Caco-2 (cell line): ENCODE results near the gene ELSPBP1. TPM values are rescaled to one million over a fixed set of nuclear protein-coding genes. Genes with fewer than 3 reads are reported as not detected.

Source experiments
- BruUV-seq: library from RNA; stranded (reverse); fragments of 400-500 nt; replicated peaks from 2 replicates; lab custom pipeline; 2021; lab: Mats Ljungman, UMichigan
- CTCF ChIA-PET: fragments of 300-600 bp; sonication (Branson Sonifier 250); formaldehyde crosslinking; loops from one replicate; lab custom pipeline; 2022; ENCODE audit warnings: antibody characterized with exemption; lab: Charles Lee
- POLR2A ChIA-PET: fragments of 300-600 bp; sonication (Branson Sonifier 250); formaldehyde crosslinking; loops from one replicate; lab custom pipeline; 2022; ENCODE audit warnings: antibody characterized with exemption; lab: Charles Lee
- DNase-seq, 2 experiments: peaks; one replicate each; pipeline versions ENCODE4 v3.0.0 to v3.0.0-alpha.2; 2020 to 2022
- H3K27me3 ChIP-seq: replicated peaks from 2 replicates; pipeline ENCODE4 v1.6.0; 2011; ENCODE audit warnings: low read length; ENCODE audit not compliant: control insufficient read depth, insufficient read depth
- H3K36me3 ChIP-seq: 2 replicates; pipeline ENCODE4 v1.5.1; 2011; ENCODE audit warnings: low read length; ENCODE audit not compliant: control insufficient read depth, insufficient read depth
- H3K4me1 ChIP-seq: fragments of 250-450 bp; sonication (Bioruptor Pico); 2 replicates; pipeline ENCODE4 v1.5.1; 2020; ENCODE audit warnings: mild to moderate bottlenecking
- H3K4me3 ChIP-seq: 2 replicates; pipeline ENCODE4 v1.5.1; 2011; ENCODE audit warnings: low read depth, mild to moderate bottlenecking, control low read depth, low read length
- H3K9me3 ChIP-seq: fragments of 250-450 bp; sonication (Bioruptor Pico); 2 replicates; pipeline ENCODE4 v1.5.1; 2020; ENCODE audit warnings: mild to moderate bottlenecking, moderate library complexity
- H3K27ac Mint-ChIP-seq: one replicate; pipeline ENCODE4 v1.8.0; 2022; ENCODE audit warnings: mixed read lengths; ENCODE audit not compliant: unreplicated experiment
- H3K27me3 Mint-ChIP-seq: one replicate; pipeline ENCODE4 v1.8.0; 2022; ENCODE audit warnings: mixed read lengths; ENCODE audit not compliant: insufficient read depth, unreplicated experiment
- H3K36me3 Mint-ChIP-seq: one replicate; pipeline ENCODE4 v1.8.0; 2022; ENCODE audit warnings: mild to moderate bottlenecking, mixed read lengths; ENCODE audit not compliant: insufficient read depth, unreplicated experiment
- H3K4me1 Mint-ChIP-seq: one replicate; pipeline ENCODE4 v1.8.0; 2022; ENCODE audit warnings: low read depth, mixed read lengths; ENCODE audit not compliant: unreplicated experiment
- H3K4me3 Mint-ChIP-seq: one replicate; pipeline ENCODE4 v1.8.0; 2022; ENCODE audit warnings: mild to moderate bottlenecking, moderate library complexity, mixed read lengths; ENCODE audit not compliant: unreplicated experiment
- H3K9me3 Mint-ChIP-seq: one replicate; pipeline ENCODE4 v1.8.0; 2022; ENCODE audit warnings: mixed read lengths; ENCODE audit not compliant: unreplicated experiment
- CTCF ChIP-seq, 2 experiments: fragments of 200-600 bp in 1 of 2; IDR thresholded peaks; 1 replicate in 1 of 2; 2 replicates in 1 of 2; pipeline versions ENCODE4 v1.5.1 to v1.8.0; 2011 to 2022; ENCODE audit warnings: antibody characterized with exemption in 1 of 2, control low read depth in 1 of 2, inconsistent platforms in 1 of 2, low read depth in 1 of 2, low read length in 1 of 2, mild to moderate bottlenecking in 1 of 2, moderate library complexity in 1 of 2; ENCODE audit not compliant: insufficient read depth in 1 of 2, severe bottlenecking in 1 of 2, unreplicated experiment in 1 of 2
- intact Hi-C: fragments of 100-400 bp; cut with micrococcal nuclease; formaldehyde crosslinking; loops from one replicate; pipeline ENCODE4 v1.10.0; 2022; ENCODE audit not compliant: unreplicated experiment
- total RNA-seq: library from RNA; stranded (reverse); gene quantifications from 2 replicates; pipeline ENCODE4 v1.2.3, GENCODE V29; 2022

ELSPBP1 gene
- total RNA-seq, 1 experiment from 2014 or later, result not detected

- H3K4me1 Mint-ChIP-seq, result no peaks in the 10 kb centered on the region
- no peaks in the 10 kb centered on the region for H3K36me3 Mint-ChIP-seq
- H3K9me3 ChIP-seq, result no peaks in the 10 kb centered on the region
- no TSS peak for BruUV-seq
- no peak within 1 kb of the TSS for H3K27ac Mint-ChIP-seq
- no peak within 1 kb of the TSS for H3K4me3 Mint-ChIP-seq
- no peaks in the 10 kb centered on the region for H3K4me1 ChIP-seq
- DNase-seq, result no peak
- H3K4me3 ChIP-seq, result no peak within 1 kb of the TSS
- no peaks in the 10 kb centered on the region for H3K27me3 ChIP-seq
- peaks cover 9% of the 10 kb centered on the region for H3K9me3 Mint-ChIP-seq
- TF ChIP-seq CTCF (IDR thresholded peaks at IDR 0.05; ENCODE audit: insufficient read depth in 1 of 2, low read depth in 1 of 2, low read length in 1 of 2, severe bottlenecking in 1 of 2, unreplicated experiment in 1 of 2), result no peak
- peaks cover 32% of the 10 kb centered on the region for H3K27me3 Mint-ChIP-seq
- CTCF ChIA-PET, result no interaction called here
- no peaks in the 10 kb centered on the region for H3K36me3 ChIP-seq
- POLR2A ChIA-PET, result no interaction called here
- intact Hi-C loops, result no loop called here
Observed at GRCh38 chr19:48043675-48044258, 49.3 kb downstream of the ELSPBP1 start, which contains the start of gene CABP5. TSS of gene CABP5 (minus strand) at chr19:48044079. CDS start at chr19:48043922, 157 bp downstream.

- H3K27me3 ChIP-seq, result no peaks in the 10 kb centered on the region
- Mint-ChIP-seq H3K27ac (no peak overlapping the region), H3K4me3 (no peak overlapping the region), H3K36me3 (no peaks in the 10 kb centered on the region), H3K9me3 (peaks cover 9% of the 10 kb centered on the region), H3K27me3 (peaks cover 26% of the 10 kb centered on the region), H3K4me1 (no peaks in the 10 kb centered on the region)
- no TSS peak for BruUV-seq
- no peaks in the 10 kb centered on the region for H3K9me3 ChIP-seq
- intact Hi-C loops, result no loop called here
- H3K4me3 ChIP-seq, result no peak overlapping the region
- CTCF ChIA-PET, result no interaction called here
- H3K36me3 ChIP-seq, result no peaks in the 10 kb centered on the region
- DNase-seq, result no peak
- no peak for TF ChIP-seq CTCF (IDR thresholded peaks at IDR 0.05; ENCODE audit: insufficient read depth in 1 of 2, low read depth in 1 of 2, low read length in 1 of 2, severe bottlenecking in 1 of 2, unreplicated experiment in 1 of 2)
- POLR2A ChIA-PET, result no interaction called here
- no peaks in the 10 kb centered on the region for H3K4me1 ChIP-seq
Observed at GRCh38 chr19:48044561-48044960, 50.1 kb downstream of the ELSPBP1 start.

- TF ChIP-seq CTCF (IDR thresholded peaks at IDR 0.05; ENCODE audit: insufficient read depth in 1 of 2, low read depth in 1 of 2, low read length in 1 of 2, severe bottlenecking in 1 of 2, unreplicated experiment in 1 of 2), result no peak
- H3K36me3 Mint-ChIP-seq, result no peaks in the 10 kb centered on the region
- ChIA-PET CTCF (no interaction called here), POLR2A (interaction anchor here (0.6 kb wide), 1 partner anchor 90 kb away, joined by 6 read pairs; no protein-coding TSS in a partner anchor)
- BruUV-seq, result no TSS peak
- intact Hi-C loops, result no loop called here
- no peaks in the 10 kb centered on the region for H3K4me1 Mint-ChIP-seq
- DNase-seq, result no peak
- H3K9me3 ChIP-seq, result peaks cover 7% of the 10 kb centered on the region; the same call in 1 of the 2 replicates
- no peaks in the 10 kb centered on the region for H3K4me1 ChIP-seq
- H3K27ac Mint-ChIP-seq, result no peak overlapping the region
- H3K27me3 Mint-ChIP-seq, result peaks cover 19% of the 10 kb centered on the region
- H3K27me3 ChIP-seq, result no peaks in the 10 kb centered on the region
- no peak overlapping the region for H3K4me3 Mint-ChIP-seq
- H3K36me3 ChIP-seq, result no peaks in the 10 kb centered on the region
- peaks cover 10% of the 10 kb centered on the region for H3K9me3 Mint-ChIP-seq
- no peak overlapping the region for H3K4me3 ChIP-seq
Observed at GRCh38 chr19:48051335-48052033, 57.1 kb downstream of the ELSPBP1 start.
